Upper lobe of right lung (tissue), 1 donor: ENCODE data around the gene CPLANE1. TPM values are rescaled to one million over a fixed set of nuclear protein-coding genes. Genes with fewer than 3 reads are reported as not detected.
"Not testable (repeated sequence)": the region's sequence is repeated elsewhere in the genome, so short reads cannot be mapped to it uniquely, and the experiment has no call there.

Source experiments
- ATAC-seq: fragments of 200-7000 bp; cut with Tn5 transposase; one replicate; pipeline ENCODE4 v1.9.1; 2020; ENCODE audit warnings: mild to moderate bottlenecking, moderate library complexity
- DNase-seq: peaks from one replicate; pipeline ENCODE4 v3.0.0-alpha.2; 2020
- H3K27ac ChIP-seq: fragments of 200-600 bp; one replicate; pipeline ENCODE4 v1.8.0; 2022
- H3K27me3 ChIP-seq: fragments of 200-600 bp; one replicate; pipeline ENCODE4 v1.8.0; 2022; ENCODE audit warnings: mild to moderate bottlenecking
- H3K36me3 ChIP-seq: fragments of 200-600 bp; one replicate; pipeline ENCODE4 v1.8.0; 2022
- H3K4me1 ChIP-seq: fragments of 200-600 bp; one replicate; pipeline ENCODE4 v1.8.0; 2022
- H3K4me3 ChIP-seq: fragments of 200-600 bp; one replicate; pipeline ENCODE4 v1.8.0; 2022; ENCODE audit warnings: mild to moderate bottlenecking
- H3K9me3 ChIP-seq: fragments of 200-600 bp; one replicate; pipeline ENCODE4 v1.8.0; 2022
- intact Hi-C: fragments of 100-400 bp; cut with DNase I; formaldehyde crosslinking; loops from one replicate; pipeline ENCODE4 v1.11.0; 2022
- total RNA-seq: library from RNA; stranded (reverse); fragmentation: NEBNext Ultra II Directional; extraction: Animal tissue kit (Norgen Biotek cat#: 25700); gene quantifications from one replicate; pipeline ENCODE4 v1.2.1, GENCODE V29; 2021
- TF ChIP-seq, protein P1 (sequence below): fragments of 200-600 bp; IDR thresholded peaks from one replicate; pipeline ENCODE4 v1.8.0; 2022; ENCODE audit warnings: antibody characterized with exemption
- donor health status: DM: no; HTN: yes; CAD: no; lungs with severe emphysema.

CPLANE1 gene
- total RNA-seq, 1 donor from 2014 or later = 18.7 TPM

DNA sequence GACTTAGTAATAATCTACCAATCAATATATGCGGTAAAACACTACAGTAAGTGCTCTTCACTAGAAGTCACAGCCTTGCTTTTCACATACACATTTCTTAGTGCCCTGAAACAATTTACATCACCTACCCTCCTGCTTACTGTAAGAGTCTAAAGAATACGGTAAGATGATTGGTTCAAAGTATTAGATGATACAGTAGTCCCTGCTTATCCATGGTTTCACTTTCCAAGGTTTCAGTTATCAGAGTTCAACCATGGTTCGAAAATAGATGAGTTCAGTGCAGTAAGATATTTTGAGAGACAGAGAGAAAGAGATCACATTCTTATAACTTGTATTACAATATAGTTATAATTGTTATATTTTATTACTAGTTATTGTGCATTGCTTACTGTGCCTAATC lies 83.0 kb downstream of the CPLANE1 start:
- intact Hi-C loops = no loop called here

DNA sequence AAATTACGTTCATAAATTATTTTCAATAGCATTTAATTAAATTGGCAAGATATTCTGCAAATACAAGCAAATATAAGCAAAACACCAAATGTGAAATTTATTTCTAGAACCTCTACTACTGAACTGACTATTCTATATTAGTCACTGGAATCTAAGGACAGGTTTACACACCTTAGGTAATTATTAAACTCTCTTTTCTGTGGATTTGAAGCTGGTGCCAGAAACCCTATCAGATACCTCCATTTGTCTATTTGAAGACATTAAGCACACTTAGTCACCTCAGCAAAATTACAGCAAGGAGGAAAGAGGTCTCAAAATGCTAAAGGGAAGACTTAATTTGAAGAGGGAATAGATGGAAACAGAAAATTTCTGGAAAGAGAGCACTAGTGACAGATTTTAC lies 83.4 kb downstream of the CPLANE1 start:
- no peaks in the 10 kb centered on the region for H3K4me1 ChIP-seq
- H3K9me3 ChIP-seq = no peaks in the 10 kb centered on the region
- TF ChIP-seq, protein P1, sequence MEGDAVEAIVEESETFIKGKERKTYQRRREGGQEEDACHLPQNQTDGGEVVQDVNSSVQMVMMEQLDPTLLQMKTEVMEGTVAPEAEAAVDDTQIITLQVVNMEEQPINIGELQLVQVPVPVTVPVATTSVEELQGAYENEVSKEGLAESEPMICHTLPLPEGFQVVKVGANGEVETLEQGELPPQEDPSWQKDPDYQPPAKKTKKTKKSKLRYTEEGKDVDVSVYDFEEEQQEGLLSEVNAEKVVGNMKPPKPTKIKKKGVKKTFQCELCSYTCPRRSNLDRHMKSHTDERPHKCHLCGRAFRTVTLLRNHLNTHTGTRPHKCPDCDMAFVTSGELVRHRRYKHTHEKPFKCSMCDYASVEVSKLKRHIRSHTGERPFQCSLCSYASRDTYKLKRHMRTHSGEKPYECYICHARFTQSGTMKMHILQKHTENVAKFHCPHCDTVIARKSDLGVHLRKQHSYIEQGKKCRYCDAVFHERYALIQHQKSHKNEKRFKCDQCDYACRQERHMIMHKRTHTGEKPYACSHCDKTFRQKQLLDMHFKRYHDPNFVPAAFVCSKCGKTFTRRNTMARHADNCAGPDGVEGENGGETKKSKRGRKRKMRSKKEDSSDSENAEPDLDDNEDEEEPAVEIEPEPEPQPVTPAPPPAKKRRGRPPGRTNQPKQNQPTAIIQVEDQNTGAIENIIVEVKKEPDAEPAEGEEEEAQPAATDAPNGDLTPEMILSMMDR = no peak
- intact Hi-C loops = no loop called here
- H3K4me3 ChIP-seq = no peak overlapping the region
- H3K36me3 ChIP-seq = peaks cover 34% of the 10 kb centered on the region
- no peaks in the 10 kb centered on the region for H3K27me3 ChIP-seq
- H3K27ac ChIP-seq = no peak overlapping the region
- DNase-seq (no peak), ATAC-seq (no peak)

More for the DNA sequence above, 83.0 kb downstream of the CPLANE1 start:
- DNase-seq (no peak), ATAC-seq (no peak)
- Histone ChIP-seq H3K27me3 (no peaks in the 10 kb centered on the region), H3K36me3 (peaks cover 39% of the 10 kb centered on the region), H3K4me3 (no peak overlapping the region), H3K27ac (no peak overlapping the region), H3K9me3 (no peaks in the 10 kb centered on the region), H3K4me1 (no peaks in the 10 kb centered on the region)
- TF ChIP-seq, protein P1 = no peak

DNA sequence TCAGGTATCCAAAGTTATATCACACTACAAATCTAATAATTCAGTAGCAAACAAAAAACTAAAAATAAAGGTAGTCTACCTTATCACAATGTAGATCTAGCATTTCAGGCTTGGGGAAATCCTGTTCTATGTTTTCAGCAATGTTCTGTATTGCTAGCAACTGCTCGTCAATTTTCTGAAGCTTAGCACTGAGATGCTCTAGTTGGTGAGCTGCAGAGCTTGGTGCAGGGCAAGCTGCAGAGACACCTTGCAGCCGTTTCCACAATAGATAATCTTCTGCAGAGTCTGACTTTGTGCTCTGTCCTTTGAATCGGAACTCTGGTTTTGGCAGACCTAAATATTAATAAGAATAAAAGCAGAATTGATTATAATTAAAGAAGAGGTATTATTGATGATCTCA lies 95.5 kb downstream of the CPLANE1 start:
- Histone ChIP-seq H3K36me3 (peaks cover 82% of the 10 kb centered on the region), H3K27ac (no peak overlapping the region), H3K27me3 (no peaks in the 10 kb centered on the region), H3K4me3 (no peak overlapping the region), H3K4me1 (no peaks in the 10 kb centered on the region), H3K9me3 (no peaks in the 10 kb centered on the region)
- ATAC-seq (no peak), DNase-seq (no peak)
- TF ChIP-seq, protein P1 = no peak
- intact Hi-C loops = no loop called here

DNA sequence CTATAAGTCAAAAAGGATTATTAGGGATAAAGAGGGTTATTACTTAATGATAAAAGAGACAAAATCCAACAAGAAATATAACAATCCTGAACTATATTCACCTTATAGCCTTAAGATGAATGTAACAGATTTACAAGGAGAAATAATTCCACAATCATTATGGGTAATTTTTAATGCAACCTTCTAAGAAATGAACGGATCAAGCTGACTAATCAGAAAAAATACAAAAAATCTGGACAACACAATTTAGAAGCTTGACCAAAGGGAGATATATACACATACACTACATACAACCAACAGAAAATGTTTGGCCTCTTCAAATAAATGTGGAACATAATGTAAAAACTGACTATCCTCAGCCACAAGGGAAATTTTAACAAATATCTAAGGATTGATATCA lies 102.3 kb downstream of the CPLANE1 start:
- DNase-seq (no peak), ATAC-seq (no peak)
- TF ChIP-seq, protein P1 = no peak
- peaks cover 43% of the 10 kb centered on the region for H3K36me3 ChIP-seq
- intact Hi-C loops = no loop called here
- no peaks in the 10 kb centered on the region for H3K27me3 ChIP-seq
- H3K9me3 ChIP-seq = no peaks in the 10 kb centered on the region
- H3K27ac ChIP-seq = no peak overlapping the region
- H3K4me3 ChIP-seq = no peak overlapping the region
- H3K4me1 ChIP-seq = no peaks in the 10 kb centered on the region

DNA sequence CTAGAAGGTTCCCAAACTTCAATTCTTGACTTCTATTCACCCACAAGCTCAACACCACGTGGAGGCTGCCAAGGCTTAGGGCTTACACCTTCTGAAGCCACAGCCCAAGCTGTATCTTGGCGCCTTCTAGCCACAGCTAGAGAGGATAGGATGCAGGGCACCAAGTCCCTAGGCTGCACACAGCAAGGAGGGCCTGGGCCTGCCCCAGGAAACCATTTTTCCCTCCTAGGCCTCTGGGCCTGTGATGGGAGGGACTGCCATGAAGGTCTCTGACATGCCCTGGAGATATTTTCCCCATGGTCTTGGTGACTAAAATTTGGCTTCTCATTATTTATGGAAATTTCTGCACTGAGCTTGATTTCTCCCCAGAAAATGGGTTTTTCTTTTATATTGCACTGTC lies 112.5 kb downstream of the CPLANE1 start:
- Histone ChIP-seq H3K9me3 (no peaks in the 10 kb centered on the region), H3K36me3 (peaks cover 49% of the 10 kb centered on the region), H3K27me3 (no peaks in the 10 kb centered on the region), H3K27ac (no peak overlapping the region), H3K4me1 (no peaks in the 10 kb centered on the region), H3K4me3 (no peak overlapping the region)
- TF ChIP-seq, protein P1 = no peak
- no peak for DNase-seq
- ATAC-seq = no peak
- intact Hi-C loops = no loop called here

DNA sequence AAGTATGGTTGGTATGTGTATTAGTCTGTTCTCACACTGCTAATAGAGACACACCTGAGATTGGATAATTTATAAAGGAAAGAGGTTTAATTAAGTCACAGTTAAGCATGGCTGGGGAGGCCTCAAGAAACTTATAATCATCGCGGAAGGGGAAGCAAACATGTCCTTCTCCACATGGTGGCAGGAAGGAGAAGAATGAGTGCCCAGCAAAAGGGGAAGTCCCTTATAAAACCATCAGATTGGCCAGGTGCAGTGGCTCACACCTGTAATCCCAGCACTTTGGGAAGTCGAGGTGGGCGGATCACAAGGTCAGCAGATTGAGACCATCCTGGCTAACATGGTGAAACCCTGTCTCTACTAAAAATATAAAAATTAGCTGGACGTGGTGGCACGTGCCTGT lies 113.9 kb downstream of the CPLANE1 start:
- H3K27ac ChIP-seq, ATAC-seq, H3K27me3 ChIP-seq, DNase-seq, H3K9me3 ChIP-seq, H3K4me1 ChIP-seq, H3K4me3 ChIP-seq, intact Hi-C loops: not testable (repeated sequence)
- peaks cover 39% of the 10 kb centered on the region for H3K36me3 ChIP-seq
